HFFc6 (cell line): ENCODE measurements around the gene APP. TPM values are rescaled to one million over a fixed set of nuclear protein-coding genes. Genes with fewer than 3 reads are reported as not detected.

Source experiments
- DNase-seq: peaks from one replicate; pipeline ENCODE4 v3.0.0-alpha.2; 2018
- H3K27ac Mint-ChIP-seq: 2 replicates; pipeline ENCODE4 v1.8.0; 2020; ENCODE audit warnings: mild to moderate bottlenecking, mixed read lengths
- H3K27me3 Mint-ChIP-seq: 2 replicates; pipeline ENCODE4 v1.8.0; 2021; ENCODE audit warnings: mild to moderate bottlenecking, moderate library complexity, mixed read lengths; ENCODE audit not compliant: insufficient read depth
- H3K36me3 Mint-ChIP-seq: 2 replicates; pipeline ENCODE4 v1.8.0; 2021; ENCODE audit warnings: low read depth, mixed read lengths
- H3K4me1 Mint-ChIP-seq: 2 replicates; pipeline ENCODE4 v1.8.0; 2020; ENCODE audit warnings: low read depth, mixed read lengths
- H3K4me3 Mint-ChIP-seq: 2 replicates; pipeline ENCODE4 v1.8.0; 2020; ENCODE audit warnings: mild to moderate bottlenecking, moderate library complexity, mixed read lengths
- H3K9me3 Mint-ChIP-seq: 2 replicates; pipeline ENCODE4 v1.8.0; 2020; ENCODE audit warnings: mild to moderate bottlenecking, mixed read lengths
- CTCF ChIP-seq: fragments of 200-600 bp; sonication (generic); IDR thresholded peaks from 2 replicates; pipeline ENCODE4 v1.5.0; 2021; ENCODE audit warnings: antibody characterized with exemption, mild to moderate bottlenecking
- total RNA-seq, 6 experiments: library from RNA; stranded (reverse); fragmentation: NEBNext Ultra II Directional; extraction: Animal tissue kit (Norgen Biotek cat#: 25700); gene quantifications; 2 replicates in 1 of 6; 3 replicates in 5 of 6; pipeline ENCODE4 v1.2.3, GENCODE V29; 2021

APP gene
- total RNA-seq, 6 experiments from 2014 or later = 396 to 438 (median 425) TPM

GRCh38 chr21:25955646-25956045 lies 214.9 kb downstream of the APP start:
- peaks cover 54% of the 10 kb centered on the region for H3K36me3 Mint-ChIP-seq

GRCh38 chr21:25953659-25954058 lies 216.9 kb downstream of the APP start:
- Mint-ChIP-seq H3K36me3 (peaks cover 45% of the 10 kb centered on the region), H3K4me1 (peaks cover 46% of the 10 kb centered on the region), H3K9me3 (no peaks in the 10 kb centered on the region), H3K27me3 (no peaks in the 10 kb centered on the region), H3K27ac (no peak overlapping the region; the same call in 1 of the 2 replicates), H3K4me3 (no peak overlapping the region)
- no peak for TF ChIP-seq CTCF
- DNase-seq = no peak

More at GRCh38 chr21:25955646-25956045, 214.9 kb downstream of the APP start:
- Mint-ChIP-seq H3K4me3 (no peak overlapping the region), H3K27me3 (no peaks in the 10 kb centered on the region), H3K9me3 (no peaks in the 10 kb centered on the region), H3K4me1 (peaks cover 58% of the 10 kb centered on the region), H3K27ac (no peak overlapping the region)
- DNase-seq = no peak
- no peak for TF ChIP-seq CTCF

- Mint-ChIP-seq H3K4me1 (peaks cover 42% of the 10 kb centered on the region), H3K9me3 (no peaks in the 10 kb centered on the region), H3K4me3 (no peak overlapping the region), H3K36me3 (peaks cover 42% of the 10 kb centered on the region), H3K27ac (peak overlapping the region; percentile 20), H3K27me3 (no peaks in the 10 kb centered on the region; the same call in 1 of the 2 replicates)
- no peak for DNase-seq
- no peak for TF ChIP-seq CTCF
Observed at GRCh38 chr21:25953196-25953595, 217.4 kb downstream of the APP start.

GRCh38 chr21:25952306-25952705 lies 218.3 kb downstream of the APP start:
- H3K27me3 Mint-ChIP-seq = no peaks in the 10 kb centered on the region; the same call in 1 of the 2 replicates
- H3K36me3 Mint-ChIP-seq = peaks cover 42% of the 10 kb centered on the region

GRCh38 chr21:25949701-25950100 lies 220.9 kb downstream of the APP start:
- Mint-ChIP-seq H3K27me3 (no peaks in the 10 kb centered on the region; the same call in 1 of the 2 replicates), H3K27ac (no peak overlapping the region), H3K9me3 (peaks cover 11% of the 10 kb centered on the region; the same call in 1 of the 2 replicates), H3K4me3 (no peak overlapping the region), H3K36me3 (peaks cover 37% of the 10 kb centered on the region), H3K4me1 (peaks cover 23% of the 10 kb centered on the region)
- no peak for TF ChIP-seq CTCF
- DNase-seq = no peak

More at GRCh38 chr21:25952306-25952705, 218.3 kb downstream of the APP start:
- TF ChIP-seq CTCF = no peak
- Mint-ChIP-seq H3K27ac (no peak overlapping the region), H3K9me3 (no peaks in the 10 kb centered on the region), H3K4me3 (no peak overlapping the region), H3K4me1 (peaks cover 33% of the 10 kb centered on the region)
- DNase-seq = no peak
